Measurements from ENCODE around the gene ZFP1.
A peak's percentile ranks its signal among the peaks of the same experiment; 100 is the strongest.

ZFP1 gene

GRCh38 chr16:75110637-75111513 is 37.4 kb upstream of the ZFP1 start:
- peak overlapping the region; percentile 61; the same call in 1 of the 2 replicates for H3K27ac ChIP-seq
- TF ChIP-seq CTCF (conservative IDR thresholded peaks at IDR 0.05): peak; percentile 80

DNA sequence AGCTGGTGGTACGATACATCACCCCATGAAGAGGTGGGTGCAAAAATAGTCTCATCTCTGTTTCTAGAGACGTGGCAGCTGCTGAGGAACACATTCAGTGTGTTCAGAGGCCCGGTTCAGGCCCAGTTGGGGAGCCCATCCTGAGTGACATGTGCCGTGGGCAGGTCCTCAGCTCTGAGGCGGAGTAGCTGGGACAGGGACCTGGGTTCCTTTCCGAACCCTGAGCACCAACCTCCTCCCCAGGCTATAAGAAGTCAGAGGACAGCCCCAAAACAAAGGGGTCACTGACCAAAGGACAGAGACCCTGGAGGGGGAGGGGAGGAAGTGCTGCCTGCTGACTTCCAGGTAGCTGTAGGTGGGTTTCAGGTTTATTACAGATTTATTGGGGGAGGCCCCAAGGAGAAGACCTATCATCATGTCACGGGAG is 36.8 kb upstream of the ZFP1 start:
- TF ChIP-seq CTCF (conservative IDR thresholded peaks at IDR 0.05): peak; percentile 31

GRCh38 chr16:75111961-75112733 is 36.2 kb upstream of the ZFP1 start:
- no peak for TF ChIP-seq CTCF (conservative IDR thresholded peaks at IDR 0.05)
- no peak overlapping the region for H3K27ac ChIP-seq

More for the DNA sequence above, 36.8 kb upstream of the ZFP1 start:
- peak overlapping the region; percentile 61; the same call in 1 of the 2 replicates for H3K27ac ChIP-seq

DNA sequence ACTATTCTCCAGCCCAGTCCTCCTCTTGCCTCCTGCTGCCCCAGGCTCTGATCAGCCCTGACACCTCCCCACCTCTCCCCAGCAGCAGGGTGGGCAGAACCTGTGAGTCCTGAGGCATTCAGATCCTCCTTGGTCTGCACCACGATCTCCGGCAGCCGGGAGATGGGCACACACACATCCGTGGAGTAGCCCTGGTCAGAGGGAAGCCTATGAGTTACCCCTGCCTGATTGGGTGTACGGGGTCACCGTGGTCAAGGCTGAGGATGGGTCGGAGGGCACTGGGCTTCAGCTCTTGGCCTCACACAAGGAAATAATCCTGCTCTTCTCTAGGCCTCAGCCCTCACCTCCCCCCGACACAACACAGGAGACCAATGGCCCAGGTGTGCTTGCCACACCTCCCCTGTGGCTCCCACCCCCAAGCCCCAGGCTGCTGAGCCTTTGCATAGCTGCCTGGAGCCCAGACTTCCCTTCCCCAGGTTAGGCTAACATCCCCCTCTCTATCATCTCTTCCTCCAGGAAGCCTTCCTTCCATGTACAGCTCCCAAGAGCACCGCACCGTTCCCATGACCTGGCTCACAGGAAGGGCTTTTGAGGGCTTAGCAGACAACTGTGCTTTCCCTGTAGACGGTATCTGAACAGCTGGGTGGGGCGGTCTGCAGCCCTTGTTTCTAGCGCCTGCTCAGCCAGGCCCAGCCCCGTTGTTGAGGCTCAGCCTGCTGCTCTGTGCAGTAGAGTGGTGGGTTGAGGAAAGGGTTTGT is 35.4 kb upstream of the ZFP1 start:
- no peak for TF ChIP-seq CTCF (conservative IDR thresholded peaks at IDR 0.05)
- H3K27ac ChIP-seq: no peak overlapping the region

DNA sequence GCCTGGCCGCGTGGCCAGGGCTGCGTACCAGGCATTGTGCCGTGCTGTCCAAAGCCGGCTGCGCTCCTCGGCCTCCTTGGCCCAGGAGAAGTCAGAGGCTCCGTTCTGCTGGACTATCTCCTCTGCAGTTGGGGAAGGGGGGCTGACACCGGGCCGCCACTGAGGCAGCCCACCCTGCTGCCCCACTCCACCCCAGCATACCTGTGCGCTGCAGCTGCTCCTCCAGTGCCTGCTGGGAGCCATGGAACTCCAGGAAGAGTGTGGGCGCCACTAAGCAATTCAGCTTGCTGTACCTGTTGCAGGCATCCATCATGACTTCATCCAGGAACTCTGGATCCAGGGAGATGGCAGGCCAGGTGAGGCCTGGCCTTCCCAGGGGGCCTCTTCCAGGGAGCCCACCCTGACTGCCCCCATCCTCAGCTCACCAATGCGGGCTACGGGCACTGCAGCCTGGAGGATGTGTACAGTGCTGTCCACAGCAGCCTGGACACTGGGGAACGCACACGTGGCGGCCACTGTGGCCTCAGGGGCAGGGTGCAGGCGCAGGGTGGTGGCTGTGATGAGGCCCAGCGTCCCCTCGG is 34.7 kb upstream of the ZFP1 start:
- TF ChIP-seq CTCF (conservative IDR thresholded peaks at IDR 0.05): no peak

GRCh38 chr16:75114179-75114945 is 34.0 kb upstream of the ZFP1 start:
- no peak overlapping the region for H3K27ac ChIP-seq
- no peak for TF ChIP-seq CTCF (conservative IDR thresholded peaks at IDR 0.05)

More for the DNA sequence above, 34.7 kb upstream of the ZFP1 start:
- no peak overlapping the region for H3K27ac ChIP-seq
